GM10248 (cell line): ENCODE measurements around the gene SPAG16.
"Not testable (repeated sequence)": the region's sequence is repeated elsewhere in the genome, so short reads cannot be mapped to it uniquely, and the experiment has no call there.

Source experiments
- CTCF ChIA-PET: fragments of 300-600 bp; sonication (Branson Sonifier 250); formaldehyde crosslinking; extraction: SDS; loops from one replicate; lab custom pipeline; 2021; ENCODE audit warnings: antibody characterized with exemption; lab: Yijun Ruan, JAX
- POLR2A ChIA-PET: fragments of 350-650 bp; sonication (Branson Sonifier 250); formaldehyde crosslinking; extraction: SDS; loops from one replicate; lab custom pipeline; 2020; ENCODE audit warnings: antibody characterized with exemption; lab: Yijun Ruan, JAX
- DNase-seq: peaks from one replicate; pipeline ENCODE4 v3.0.0; 2012; ENCODE audit errors: extremely low spot score
- CTCF ChIP-seq: IDR thresholded peaks from 2 replicates; pipeline ENCODE4 v1.5.1; 2012; ENCODE audit warnings: mild to moderate bottlenecking, low read depth; ENCODE audit errors: extremely low read depth, missing control alignments, control extremely low read depth

SPAG16 gene

GRCh38 chr2:214052235-214052634 lies 768.0 kb downstream of the SPAG16 start:
- CTCF ChIA-PET: interaction anchor here (0.9 to 2.4 kb wide), 3 partner anchors 10 to 20 kb away, joined by 3 to 7 read pairs (median 3); no protein-coding TSS in a partner anchor
- TF ChIP-seq CTCF: no peak
- DNase-seq: no peak
- POLR2A ChIA-PET: no interaction called here

GRCh38 chr2:214057986-214058385 lies 773.7 kb downstream of the SPAG16 start:
- ChIA-PET CTCF (interaction anchor here (0.6 to 1.1 kb wide), 2 partner anchors 11 to 20 kb away, joined by 3 read pairs; no protein-coding TSS in a partner anchor), POLR2A (no interaction called here)
- DNase-seq: no peak
- TF ChIP-seq CTCF: no peak

- POLR2A ChIA-PET, DNase-seq: not testable (repeated sequence)
- CTCF ChIA-PET: interaction anchor here (0.8 to 0.9 kb wide), 2 partner anchors 10 to 172 kb away, joined by 3 read pairs; no protein-coding TSS in a partner anchor
These were observed 778.0 kb downstream of the SPAG16 start for GRCh38 chr2:214062279-214062678.

- POLR2A ChIA-PET: no interaction called here
- CTCF ChIA-PET: interaction anchor here (1.3 kb wide), 1 partner anchor 50 kb away, joined by 3 read pairs; no protein-coding TSS in a partner anchor
- no peak for DNase-seq
- no peak for TF ChIP-seq CTCF
These were observed 780.2 kb downstream of the SPAG16 start for GRCh38 chr2:214064471-214064870.

- no peak for DNase-seq
- CTCF ChIA-PET: no interaction called here
These were observed 782.6 kb downstream of the SPAG16 start for GRCh38 chr2:214066862-214067261.

GRCh38 chr2:214069254-214069653 lies 785.0 kb downstream of the SPAG16 start:
- no peak for DNase-seq
- ChIA-PET CTCF (interaction anchor here (0.9 to 2.4 kb wide), 3 partner anchors 9 to 19 kb away, joined by 3 to 8 read pairs (median 3); no protein-coding TSS in a partner anchor), POLR2A (no interaction called here)
- no peak for TF ChIP-seq CTCF

More at GRCh38 chr2:214066862-214067261, 782.6 kb downstream of the SPAG16 start:
- no peak for TF ChIP-seq CTCF
- POLR2A ChIA-PET: no interaction called here

- ChIA-PET POLR2A (no interaction called here), CTCF (no interaction called here)
- TF ChIP-seq CTCF: no peak
- no peak for DNase-seq
These were observed 791.2 kb downstream of the SPAG16 start for GRCh38 chr2:214075456-214075855.
